ENCODE data around the gene AIF1L. TPM values are rescaled to one million over a fixed set of nuclear protein-coding genes. Genes with fewer than 3 reads are reported as not detected.
"Not testable (repeated sequence)": the region's sequence is repeated elsewhere in the genome, so short reads cannot be mapped to it uniquely, and the experiment has no call there.

AIF1L gene
- total and polyA plus RNA-seq, 5 donors from 2014 or later, result 0.12 TPM; not detected in 4

DNA sequence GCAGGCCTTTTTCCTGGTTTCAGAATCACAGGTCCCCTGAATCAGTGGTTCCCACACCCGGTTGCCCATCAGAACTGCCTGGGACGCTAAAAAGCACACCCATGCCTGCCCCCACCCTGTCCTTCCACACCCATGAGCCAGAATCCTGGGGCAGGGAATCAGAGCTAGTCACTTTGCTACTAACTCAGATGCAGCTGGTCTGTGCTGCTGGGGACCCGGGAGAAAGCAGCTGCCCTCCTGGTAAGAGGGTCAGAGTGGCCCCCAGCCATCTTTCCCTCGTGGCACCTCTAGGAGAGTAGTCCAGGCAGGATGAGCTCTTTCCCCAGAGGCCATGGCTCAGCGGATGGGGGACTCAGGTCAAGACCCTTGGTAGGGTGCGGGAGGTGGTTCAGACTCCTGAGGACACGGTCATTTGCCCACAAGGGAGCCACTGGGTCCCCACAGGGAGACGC is 17.8 kb downstream of the AIF1L start:
- H3K4me1 Mint-ChIP-seq, result no peaks in the 10 kb centered on the region

DNA sequence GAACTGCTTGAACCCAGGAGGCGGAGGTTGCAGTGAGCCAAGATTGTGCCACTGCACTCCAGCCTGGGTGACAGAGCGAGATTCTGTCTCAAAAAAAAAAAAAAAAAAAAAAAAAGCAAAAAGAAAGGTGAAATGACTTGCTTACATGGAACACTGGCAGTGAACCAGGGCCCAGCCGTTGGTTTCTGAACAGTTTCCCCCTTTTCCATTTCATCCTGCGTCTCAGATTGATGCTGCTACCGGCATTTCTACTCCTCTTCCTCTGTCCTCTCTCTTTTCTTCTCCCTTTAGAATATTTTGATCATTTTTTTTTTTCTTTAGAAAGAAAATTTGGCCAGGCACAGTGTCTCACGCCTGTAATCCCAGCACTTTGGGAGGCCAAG is 19.0 kb downstream of the AIF1L start:
- H3K27me3 Mint-ChIP-seq, result peaks cover 19% of the 10 kb centered on the region
- not testable (repeated sequence) for H3K4me1 Mint-ChIP-seq; DNase-seq; ATAC-seq (ENCODE audit: low read depth in 2 of 2); H3K4me3 ChIP-seq (ENCODE audit: low read depth, low read length); H3K9me3 Mint-ChIP-seq; H3K27ac Mint-ChIP-seq; H3K36me3 ChIP-seq (ENCODE audit: control insufficient read depth, insufficient read depth, low read length); H3K27me3 ChIP-seq (ENCODE audit: control insufficient read depth, insufficient read depth, low read length); H3K27ac ChIP-seq (ENCODE audit: insufficient read depth, low read length, poor library complexity, severe bottlenecking); H3K36me3 Mint-ChIP-seq; H3K4me3 Mint-ChIP-seq; H3K4me1 ChIP-seq (ENCODE audit: control insufficient read depth, insufficient read depth, low read length, poor library complexity, severe bottlenecking); H3K9me3 ChIP-seq (ENCODE audit: control insufficient read depth in 2 of 2, low read length in 2 of 2)

More for the DNA sequence above, 17.8 kb downstream of the AIF1L start:
- Mint-ChIP-seq H3K27me3 (peaks cover 17% of the 10 kb centered on the region), H3K4me3 (no peak overlapping the region), H3K9me3 (peaks cover 0 to 2% (median 0%) of the 10 kb centered on the region in 7 donors), H3K36me3 (no peaks in the 10 kb centered on the region), H3K27ac (no peak overlapping the region)
- Histone ChIP-seq H3K9me3 (ENCODE audit: control insufficient read depth in 2 of 2, low read length in 2 of 2) (no peaks in the 10 kb centered on the region), H3K27ac (ENCODE audit: insufficient read depth, low read length, poor library complexity, severe bottlenecking) (no peak overlapping the region), H3K4me1 (ENCODE audit: control insufficient read depth, insufficient read depth, low read length, poor library complexity, severe bottlenecking) (no peaks in the 10 kb centered on the region), H3K36me3 (ENCODE audit: control insufficient read depth, insufficient read depth, low read length) (no peaks in the 10 kb centered on the region), H3K27me3 (ENCODE audit: control insufficient read depth, insufficient read depth, low read length) (no peaks in the 10 kb centered on the region), H3K4me3 (ENCODE audit: low read depth, low read length) (no peak overlapping the region)
- DNase-seq (no peak), ATAC-seq (ENCODE audit: low read depth in 2 of 2) (no peak)

DNA sequence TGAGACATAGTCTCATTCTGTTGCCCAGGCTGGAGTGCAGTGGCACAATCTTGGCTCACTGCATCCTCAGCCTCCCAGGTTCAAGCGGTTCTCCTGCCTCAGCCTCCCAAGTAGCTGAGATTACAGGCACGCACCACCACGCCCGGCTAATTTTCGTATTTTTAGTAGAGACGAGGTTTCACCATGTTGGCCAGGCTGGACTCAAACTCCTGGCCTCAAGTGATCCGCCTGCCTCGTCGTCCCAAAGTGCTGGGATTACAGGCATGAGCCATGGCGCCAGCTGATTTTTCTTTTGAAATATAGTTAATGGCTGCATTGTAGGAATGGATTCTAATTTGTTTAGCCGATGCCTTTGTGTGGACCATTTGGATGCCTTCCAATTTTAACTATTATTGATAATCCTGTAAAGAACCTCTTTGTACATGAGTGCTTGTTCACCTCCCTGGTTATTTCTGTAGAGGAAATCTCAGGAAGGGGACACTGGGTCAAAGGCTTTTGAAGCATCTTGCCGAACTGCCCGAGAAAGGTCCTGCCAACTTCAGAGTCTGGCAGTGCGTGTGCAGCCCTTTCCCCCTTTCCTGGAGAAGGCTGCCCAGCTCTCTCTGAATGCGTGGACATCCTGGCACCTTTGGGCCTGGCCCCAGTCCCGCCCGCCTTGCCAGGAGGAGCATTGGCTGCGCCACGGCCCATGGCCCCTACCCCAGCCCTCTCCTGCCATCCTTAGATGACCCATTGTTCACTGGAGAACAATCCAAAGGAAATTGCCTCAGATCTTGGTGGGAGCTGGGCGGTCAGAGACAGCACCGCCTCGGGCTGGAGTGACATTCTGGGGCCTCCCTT is 20.2 kb downstream of the AIF1L start:
- no peak overlapping the region for H3K27ac ChIP-seq (ENCODE audit: insufficient read depth, low read length, poor library complexity, severe bottlenecking)
- H3K4me1 ChIP-seq (ENCODE audit: control insufficient read depth, insufficient read depth, low read length, poor library complexity, severe bottlenecking), result no peaks in the 10 kb centered on the region
- no peaks in the 10 kb centered on the region for H3K36me3 ChIP-seq (ENCODE audit: control insufficient read depth, insufficient read depth, low read length)
- Mint-ChIP-seq H3K4me1 (no peaks in the 10 kb centered on the region), H3K27me3 (peaks cover 21% of the 10 kb centered on the region), H3K9me3 (peaks cover 0 to 3% (median 0%) of the 10 kb centered on the region in 7 donors), H3K4me3 (no peak overlapping the region), H3K36me3 (no peaks in the 10 kb centered on the region), H3K27ac (no peak overlapping the region)
- H3K4me3 ChIP-seq (ENCODE audit: low read depth, low read length), result no peak overlapping the region
- DNase-seq (no peak), ATAC-seq (ENCODE audit: low read depth in 2 of 2) (no peak)
- H3K9me3 ChIP-seq (ENCODE audit: control insufficient read depth in 2 of 2, low read length in 2 of 2), result no peaks in the 10 kb centered on the region
- no peaks in the 10 kb centered on the region for H3K27me3 ChIP-seq (ENCODE audit: control insufficient read depth, insufficient read depth, low read length)

DNA sequence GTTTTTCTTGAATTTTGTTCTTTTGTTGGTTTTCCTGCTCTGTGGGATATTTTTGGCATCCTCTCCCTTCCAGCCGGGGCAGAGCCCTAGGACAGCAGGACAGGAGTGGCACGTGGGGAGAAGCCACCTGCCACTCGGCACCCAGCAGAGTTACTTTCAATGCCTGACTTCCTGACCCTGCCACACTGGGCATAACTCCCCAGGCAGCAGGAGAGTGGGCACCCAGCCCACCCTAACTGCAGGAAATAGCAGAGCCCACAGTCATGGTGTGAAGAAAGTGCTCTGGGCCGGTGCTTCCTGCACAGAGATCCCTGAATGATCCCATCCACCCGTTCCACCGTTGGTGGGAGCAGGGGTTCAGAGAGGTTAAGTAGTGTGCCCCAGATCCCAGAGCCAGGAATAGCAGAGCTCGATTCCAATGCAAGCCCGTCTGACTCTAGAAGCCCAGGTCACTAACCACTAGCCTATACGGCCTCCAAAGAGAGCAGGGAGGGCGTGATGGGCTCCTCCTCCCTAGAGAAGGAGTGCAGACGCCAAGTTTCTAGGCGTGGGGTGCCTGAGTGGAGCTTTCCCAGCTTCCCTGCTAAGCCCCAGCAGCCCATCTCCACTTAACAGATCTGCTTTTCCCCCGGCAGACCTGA is 20.9 kb downstream of the AIF1L start:
- H3K9me3 ChIP-seq (ENCODE audit: control insufficient read depth in 2 of 2, low read length in 2 of 2), result no peaks in the 10 kb centered on the region
- H3K9me3 Mint-ChIP-seq, result peaks cover 0 to 3% (median 0%) of the 10 kb centered on the region in 7 donors
- H3K4me3 ChIP-seq (ENCODE audit: low read depth, low read length), result no peak overlapping the region
- no peak for DNase-seq
- no peaks in the 10 kb centered on the region for H3K36me3 ChIP-seq (ENCODE audit: control insufficient read depth, insufficient read depth, low read length)
- H3K4me1 ChIP-seq (ENCODE audit: control insufficient read depth, insufficient read depth, low read length, poor library complexity, severe bottlenecking), result no peaks in the 10 kb centered on the region
- H3K4me1 Mint-ChIP-seq, result no peaks in the 10 kb centered on the region
- no peak overlapping the region for H3K27ac ChIP-seq (ENCODE audit: insufficient read depth, low read length, poor library complexity, severe bottlenecking)
- no peak overlapping the region for H3K27ac Mint-ChIP-seq
- H3K27me3 ChIP-seq (ENCODE audit: control insufficient read depth, insufficient read depth, low read length), result no peaks in the 10 kb centered on the region
- H3K36me3 Mint-ChIP-seq, result no peaks in the 10 kb centered on the region
- no peak overlapping the region for H3K4me3 Mint-ChIP-seq
- peaks cover 21% of the 10 kb centered on the region for H3K27me3 Mint-ChIP-seq
- ATAC-seq (ENCODE audit: low read depth in 2 of 2), result no peak

DNA sequence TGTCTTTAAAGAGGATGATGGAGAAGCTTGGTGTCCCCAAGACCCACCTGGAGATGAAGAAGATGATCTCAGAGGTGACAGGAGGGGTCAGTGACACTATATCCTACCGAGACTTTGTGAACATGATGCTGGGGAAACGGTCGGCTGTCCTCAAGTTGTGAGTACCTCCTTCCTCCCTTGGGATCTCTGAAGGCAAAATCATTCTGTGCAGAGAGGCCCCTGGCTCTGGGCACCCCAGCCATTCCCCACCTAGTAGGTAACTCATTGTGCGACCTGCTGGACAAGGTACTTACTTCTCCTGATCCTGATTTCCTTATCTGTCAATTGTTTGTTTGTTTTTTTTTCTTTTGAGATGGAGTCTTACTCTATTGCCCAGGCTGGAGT is 21.4 kb downstream of the AIF1L start:
- H3K4me3 ChIP-seq (ENCODE audit: low read depth, low read length), result no peak overlapping the region
- Mint-ChIP-seq H3K4me1 (no peaks in the 10 kb centered on the region), H3K4me3 (no peak overlapping the region), H3K9me3 (peaks cover 0 to 3% (median 0%) of the 10 kb centered on the region in 7 donors), H3K27ac (no peak overlapping the region), H3K27me3 (peaks cover 21% of the 10 kb centered on the region), H3K36me3 (no peaks in the 10 kb centered on the region)
- DNase-seq (no peak), ATAC-seq (ENCODE audit: low read depth in 2 of 2) (peak in 1 of 2 donors; percentile 9)
- H3K27ac ChIP-seq (ENCODE audit: insufficient read depth, low read length, poor library complexity, severe bottlenecking), result no peak overlapping the region
- no peaks in the 10 kb centered on the region for H3K4me1 ChIP-seq (ENCODE audit: control insufficient read depth, insufficient read depth, low read length, poor library complexity, severe bottlenecking)
- H3K36me3 ChIP-seq (ENCODE audit: control insufficient read depth, insufficient read depth, low read length), result no peaks in the 10 kb centered on the region
- no peaks in the 10 kb centered on the region for H3K27me3 ChIP-seq (ENCODE audit: control insufficient read depth, insufficient read depth, low read length)
- H3K9me3 ChIP-seq (ENCODE audit: control insufficient read depth in 2 of 2, low read length in 2 of 2), result no peaks in the 10 kb centered on the region

DNA sequence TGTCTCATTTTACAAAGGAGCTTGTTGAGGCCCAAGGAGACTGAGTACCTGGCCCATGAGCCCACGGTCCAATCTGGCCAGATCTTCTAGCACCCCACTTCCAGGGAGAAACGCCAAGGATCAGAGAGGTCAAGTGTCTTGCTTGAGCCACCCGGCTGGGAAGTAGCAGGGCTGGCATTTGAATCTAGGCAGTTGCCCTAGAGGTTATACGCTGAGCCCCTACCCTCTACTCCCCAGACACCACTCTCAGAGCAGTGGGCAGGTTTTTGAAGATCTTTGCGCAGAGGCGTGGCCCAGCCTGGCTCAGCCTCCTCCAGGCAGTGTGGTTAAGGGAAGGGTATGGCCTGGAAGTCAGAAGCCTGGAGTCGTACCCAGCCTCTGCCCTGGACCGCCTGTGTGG is 23.3 kb downstream of the AIF1L start:
- H3K27ac Mint-ChIP-seq, result no peak overlapping the region
- H3K9me3 ChIP-seq (ENCODE audit: control insufficient read depth in 2 of 2, low read length in 2 of 2), result no peaks in the 10 kb centered on the region
- H3K4me1 ChIP-seq (ENCODE audit: control insufficient read depth, insufficient read depth, low read length, poor library complexity, severe bottlenecking), result peaks cover 2% of the 10 kb centered on the region
- H3K4me3 Mint-ChIP-seq, result no peak overlapping the region
- H3K27ac ChIP-seq (ENCODE audit: insufficient read depth, low read length, poor library complexity, severe bottlenecking), result no peak overlapping the region
- ATAC-seq (ENCODE audit: low read depth in 2 of 2), result no peak
- H3K36me3 ChIP-seq (ENCODE audit: control insufficient read depth, insufficient read depth, low read length), result no peaks in the 10 kb centered on the region
- H3K4me1 Mint-ChIP-seq, result peaks cover 0 to under 1% (median under 1%) of the 10 kb centered on the region in 4 donors
- no peak overlapping the region for H3K4me3 ChIP-seq (ENCODE audit: low read depth, low read length)
- H3K27me3 Mint-ChIP-seq, result peaks cover 16% of the 10 kb centered on the region
- peaks cover 0 to 3% (median 0%) of the 10 kb centered on the region in 7 donors for H3K9me3 Mint-ChIP-seq
- no peaks in the 10 kb centered on the region for H3K36me3 Mint-ChIP-seq
- H3K27me3 ChIP-seq (ENCODE audit: control insufficient read depth, insufficient read depth, low read length), result no peaks in the 10 kb centered on the region
- no peak for DNase-seq

DNA sequence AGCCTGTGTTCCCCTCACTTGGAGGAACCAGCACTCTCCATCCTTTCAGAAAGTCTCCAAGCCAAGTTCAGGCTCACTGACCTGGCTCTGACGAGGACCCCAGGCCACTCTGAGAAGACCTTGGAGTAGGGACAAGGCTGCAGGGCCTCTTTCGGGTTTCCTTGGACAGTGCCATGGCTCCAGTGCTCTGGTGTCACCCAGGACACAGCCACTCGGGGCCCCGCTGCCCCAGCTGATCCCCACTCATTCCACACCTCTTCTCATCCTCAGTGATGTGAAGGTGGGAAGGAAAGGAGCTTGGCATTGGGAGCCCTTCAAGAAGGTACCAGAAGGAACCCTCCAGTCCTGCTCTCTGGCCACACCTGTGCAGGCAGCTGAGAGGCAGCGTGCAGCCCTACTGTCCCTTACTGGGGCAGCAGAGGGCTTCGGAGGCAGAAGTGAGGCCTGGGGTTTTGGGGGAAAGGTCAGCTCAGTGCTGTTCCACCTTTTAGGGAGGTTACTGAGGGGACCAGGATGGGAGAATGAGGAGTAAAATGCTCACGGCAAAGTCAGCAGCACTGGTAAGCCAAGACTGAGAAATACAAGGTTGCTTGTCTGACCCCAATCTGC is 24.4 kb downstream of the AIF1L start:
- Histone ChIP-seq H3K9me3 (ENCODE audit: control insufficient read depth in 2 of 2, low read length in 2 of 2) (no peaks in the 10 kb centered on the region), H3K4me3 (ENCODE audit: low read depth, low read length) (no peak overlapping the region), H3K27ac (ENCODE audit: insufficient read depth, low read length, poor library complexity, severe bottlenecking) (no peak overlapping the region), H3K27me3 (ENCODE audit: control insufficient read depth, insufficient read depth, low read length) (no peaks in the 10 kb centered on the region), H3K36me3 (ENCODE audit: control insufficient read depth, insufficient read depth, low read length) (no peaks in the 10 kb centered on the region), H3K4me1 (ENCODE audit: control insufficient read depth, insufficient read depth, low read length, poor library complexity, severe bottlenecking) (peaks cover 8% of the 10 kb centered on the region)
- H3K36me3 Mint-ChIP-seq, result no peaks in the 10 kb centered on the region
- ATAC-seq (ENCODE audit: low read depth in 2 of 2) (no peak), DNase-seq (no peak)
- H3K27me3 Mint-ChIP-seq, result peaks cover 16% of the 10 kb centered on the region
- H3K4me3 Mint-ChIP-seq, result peak overlapping the region in 1 of 4 donors; percentile 55
- H3K27ac Mint-ChIP-seq, result no peak overlapping the region
- peaks cover 0 to 3% (median 0%) of the 10 kb centered on the region in 7 donors for H3K9me3 Mint-ChIP-seq
- H3K4me1 Mint-ChIP-seq, result peaks cover 2 to 12% (median 9%) of the 10 kb centered on the region in 4 donors
